MCF 10A (cell line): Measurements from ENCODE around the gene STKLD1. TPM values are rescaled to one million over a fixed set of nuclear protein-coding genes. Genes with fewer than 3 reads are reported as not detected.

Experiments
- BruUV-seq: library from RNA; stranded (reverse); fragments of 400-500 nt; replicated peaks from 2 replicates; lab custom pipeline; 2021; lab: Mats Ljungman, UMichigan
- CTCF ChIA-PET: fragments of 300-600 bp; sonication (Branson Sonifier 250); formaldehyde crosslinking; extraction: SDS; loops from one replicate; lab custom pipeline; 2021; ENCODE audit warnings: antibody characterized with exemption, inconsistent platforms; lab: Yijun Ruan, JAX
- POLR2A ChIA-PET: fragments of 300-600, 350-650 bp; sonication (Branson Sonifier 250); formaldehyde crosslinking; extraction: SDS; loops from one replicate; lab custom pipeline; 2020; ENCODE audit warnings: antibody characterized with exemption, inconsistent platforms; lab: Yijun Ruan, JAX
- DNase-seq: peaks from one replicate; pipeline ENCODE4 v3.0.0-alpha.2; 2018; ENCODE audit not compliant: unreplicated experiment
- H3K27ac Mint-ChIP-seq: one replicate; pipeline ENCODE4 v1.8.0; 2022; ENCODE audit warnings: mild to moderate bottlenecking, low read depth, mixed read lengths; ENCODE audit not compliant: unreplicated experiment
- H3K27me3 Mint-ChIP-seq: one replicate; pipeline ENCODE4 v1.8.0; 2022; ENCODE audit warnings: mixed read lengths; ENCODE audit not compliant: insufficient read depth, unreplicated experiment
- H3K36me3 Mint-ChIP-seq: one replicate; pipeline ENCODE4 v1.8.0; 2022; ENCODE audit warnings: mild to moderate bottlenecking, moderate library complexity, mixed read lengths; ENCODE audit not compliant: insufficient read depth, unreplicated experiment
- H3K4me1 Mint-ChIP-seq: one replicate; pipeline ENCODE4 v1.8.0; 2022; ENCODE audit warnings: mixed read lengths; ENCODE audit not compliant: insufficient read depth, unreplicated experiment
- H3K4me3 Mint-ChIP-seq: one replicate; pipeline ENCODE4 v1.8.0; 2022; ENCODE audit warnings: mild to moderate bottlenecking, moderate library complexity, mixed read lengths; ENCODE audit not compliant: unreplicated experiment
- H3K9me3 Mint-ChIP-seq: one replicate; pipeline ENCODE4 v1.8.0; 2022; ENCODE audit warnings: mixed read lengths; ENCODE audit not compliant: unreplicated experiment
- intact Hi-C: fragments of 100-400 bp; cut with micrococcal nuclease; formaldehyde crosslinking; loops from 2 replicates; pipeline ENCODE4 v1.14.1; 2022
- total RNA-seq: library from RNA; stranded (reverse); gene quantifications from 2 replicates; pipeline ENCODE4 v1.2.3, GENCODE V29; 2022
- TF ChIP-seq, protein P1 (sequence below): fragments of 200-600 bp; IDR thresholded peaks from one replicate; pipeline ENCODE4 v1.8.0; 2022; ENCODE audit warnings: antibody characterized with exemption, mild to moderate bottlenecking; ENCODE audit not compliant: unreplicated experiment

The STKLD1 gene
- total RNA-seq, 1 experiment from 2014 or later, result 1.3 TPM

- Mint-ChIP-seq H3K27me3 (no peaks in the 10 kb centered on the region), H3K36me3 (no peaks in the 10 kb centered on the region), H3K27ac (no peak overlapping the region), H3K9me3 (no peaks in the 10 kb centered on the region), H3K4me1 (peaks cover 15% of the 10 kb centered on the region), H3K4me3 (no peak overlapping the region)
- no TSS peak for BruUV-seq
- no peak for DNase-seq
- ChIA-PET CTCF (no interaction called here), POLR2A (no interaction called here)
- TF ChIP-seq, protein P1, sequence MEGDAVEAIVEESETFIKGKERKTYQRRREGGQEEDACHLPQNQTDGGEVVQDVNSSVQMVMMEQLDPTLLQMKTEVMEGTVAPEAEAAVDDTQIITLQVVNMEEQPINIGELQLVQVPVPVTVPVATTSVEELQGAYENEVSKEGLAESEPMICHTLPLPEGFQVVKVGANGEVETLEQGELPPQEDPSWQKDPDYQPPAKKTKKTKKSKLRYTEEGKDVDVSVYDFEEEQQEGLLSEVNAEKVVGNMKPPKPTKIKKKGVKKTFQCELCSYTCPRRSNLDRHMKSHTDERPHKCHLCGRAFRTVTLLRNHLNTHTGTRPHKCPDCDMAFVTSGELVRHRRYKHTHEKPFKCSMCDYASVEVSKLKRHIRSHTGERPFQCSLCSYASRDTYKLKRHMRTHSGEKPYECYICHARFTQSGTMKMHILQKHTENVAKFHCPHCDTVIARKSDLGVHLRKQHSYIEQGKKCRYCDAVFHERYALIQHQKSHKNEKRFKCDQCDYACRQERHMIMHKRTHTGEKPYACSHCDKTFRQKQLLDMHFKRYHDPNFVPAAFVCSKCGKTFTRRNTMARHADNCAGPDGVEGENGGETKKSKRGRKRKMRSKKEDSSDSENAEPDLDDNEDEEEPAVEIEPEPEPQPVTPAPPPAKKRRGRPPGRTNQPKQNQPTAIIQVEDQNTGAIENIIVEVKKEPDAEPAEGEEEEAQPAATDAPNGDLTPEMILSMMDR, result no peak
- intact Hi-C loops, result no loop called here
These were observed 4.6 kb downstream of the STKLD1 start for GRCh38 chr9:133380734-133381133.

DNA sequence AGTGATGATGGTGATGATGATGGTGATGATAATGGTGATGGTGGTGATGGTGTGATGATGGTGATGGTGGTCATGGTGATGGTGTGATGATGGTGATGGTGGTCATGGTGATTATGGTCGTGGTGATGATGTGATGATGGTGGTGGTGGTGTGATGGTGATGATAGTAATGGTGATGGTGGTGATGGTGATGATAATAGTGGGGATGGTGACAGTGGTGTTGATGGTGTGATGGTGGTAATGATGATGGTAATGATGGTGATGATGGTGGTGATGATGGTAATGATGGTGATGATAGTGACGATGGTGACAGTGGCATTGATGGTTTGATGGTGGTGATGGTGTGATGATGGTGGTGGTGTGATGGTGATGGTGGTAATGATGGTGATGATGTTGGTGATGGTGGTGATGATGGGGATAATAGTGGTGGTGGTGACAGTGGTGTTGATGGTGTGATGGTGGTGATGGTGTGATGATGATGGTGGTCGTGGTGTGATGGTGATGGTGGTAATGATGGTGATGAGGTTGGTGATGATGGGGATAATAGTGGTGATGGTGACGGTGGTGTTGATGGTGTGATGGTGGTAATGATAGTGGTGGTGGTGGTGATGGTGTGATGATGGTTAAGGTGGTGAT lies 6.5 kb downstream of the STKLD1 start:
- Mint-ChIP-seq H3K4me3 (no peak overlapping the region), H3K4me1 (peaks cover 9% of the 10 kb centered on the region), H3K27me3 (no peaks in the 10 kb centered on the region), H3K9me3 (no peaks in the 10 kb centered on the region), H3K36me3 (no peaks in the 10 kb centered on the region), H3K27ac (no peak overlapping the region)
- intact Hi-C loops, result no loop called here
- TF ChIP-seq, protein P1, result no peak
- DNase-seq, result no peak
- CTCF ChIA-PET, result no interaction called here
- BruUV-seq, result no TSS peak
- POLR2A ChIA-PET, result no interaction called here

- no peak overlapping the region for H3K27ac Mint-ChIP-seq
- intact Hi-C loops, result no loop called here
- DNase-seq, result no peak
- H3K27me3 Mint-ChIP-seq, result no peaks in the 10 kb centered on the region
- no peaks in the 10 kb centered on the region for H3K9me3 Mint-ChIP-seq
- no peak overlapping the region for H3K4me3 Mint-ChIP-seq
- H3K36me3 Mint-ChIP-seq, result no peaks in the 10 kb centered on the region
- H3K4me1 Mint-ChIP-seq, result peaks cover 1% of the 10 kb centered on the region
- no TSS peak for BruUV-seq
- POLR2A ChIA-PET, result interaction anchor here (0.6 kb wide), 1 partner anchor 36 kb away, joined by 3 read pairs; the partner anchor contains the start of genes MED22 and RPL7A
- CTCF ChIA-PET, result no interaction called here
- TF ChIP-seq, protein P1, result no peak
These were observed 7.3 kb downstream of the STKLD1 start for GRCh38 chr9:133383438-133383837.

DNA sequence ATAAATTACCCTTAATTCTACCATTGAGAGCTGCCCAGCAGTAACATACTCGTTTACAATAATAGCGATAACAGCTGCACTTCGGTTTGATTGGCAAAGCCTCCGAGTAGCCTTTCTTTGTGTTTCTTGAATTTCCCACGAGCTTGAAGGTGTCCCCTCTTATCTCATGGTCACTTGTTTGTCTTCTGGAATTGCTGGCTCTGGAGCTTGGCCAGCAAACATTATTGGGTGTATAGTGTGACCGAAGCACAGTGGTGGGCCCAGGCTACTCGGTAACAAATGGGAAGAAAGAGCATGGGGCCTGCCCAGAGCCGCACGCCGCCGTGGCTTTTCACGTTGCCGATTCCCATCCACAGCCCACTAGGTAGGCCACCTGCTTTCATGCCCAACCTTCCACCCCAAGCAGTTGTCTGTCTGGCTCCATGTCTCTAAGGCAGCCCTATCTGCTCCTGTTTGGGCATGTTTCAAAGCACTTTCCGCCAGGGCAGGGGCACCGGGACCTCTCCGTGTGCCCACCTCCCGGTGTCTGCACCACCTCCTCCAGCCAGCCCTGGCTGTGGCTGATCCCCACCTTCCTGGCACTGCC lies 8.7 kb downstream of the STKLD1 start:
- CTCF ChIA-PET, result interaction anchor here (2.1 kb wide), 1 partner anchor 198 kb away, joined by 7 read pairs; no protein-coding TSS in a partner anchor
- Mint-ChIP-seq H3K27me3 (no peaks in the 10 kb centered on the region), H3K36me3 (no peaks in the 10 kb centered on the region), H3K27ac (no peak overlapping the region), H3K9me3 (no peaks in the 10 kb centered on the region), H3K4me3 (no peak overlapping the region), H3K4me1 (no peaks in the 10 kb centered on the region)
- TF ChIP-seq, protein P1, result no peak
- no TSS peak for BruUV-seq
- POLR2A ChIA-PET, result no interaction called here
- intact Hi-C loops, result no loop called here
- DNase-seq, result no peak
